Measurements from ENCODE around the gene RAB33B.

The RAB33B gene

DNA sequence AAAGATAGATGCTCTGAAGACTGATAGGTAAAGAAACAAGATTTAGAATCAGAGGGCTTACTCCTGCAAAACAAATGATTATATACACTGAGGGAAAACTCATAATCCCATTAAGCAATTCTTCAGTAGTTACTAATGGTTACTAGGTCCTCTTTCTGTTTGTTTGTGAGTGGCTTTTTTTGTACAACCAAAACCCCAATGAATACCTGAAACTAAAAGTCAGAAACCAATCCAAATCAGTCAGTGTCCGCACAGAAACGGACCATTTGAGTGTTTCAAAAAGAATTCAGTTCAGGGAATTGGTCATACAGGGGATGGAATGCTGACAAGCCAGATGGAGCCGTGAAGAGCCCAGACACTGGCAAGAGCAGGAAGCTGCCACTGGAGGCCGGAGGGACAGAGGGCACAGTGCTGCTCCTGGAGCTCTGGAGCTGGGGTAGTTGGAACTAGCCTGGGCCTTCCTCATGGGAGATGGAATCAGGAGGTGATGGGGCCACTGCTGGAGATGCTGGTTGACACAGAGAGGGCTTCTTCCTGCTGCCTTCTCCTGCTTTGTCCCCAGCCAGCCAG, 70.2 kb downstream of the RAB33B start:
- no peak overlapping the region for H3K27ac ChIP-seq
- no peak for DNase-seq (ENCODE audit: low spot score)
- CTCF ChIA-PET, result no interaction called here
- TF ChIP-seq, protein P1, sequence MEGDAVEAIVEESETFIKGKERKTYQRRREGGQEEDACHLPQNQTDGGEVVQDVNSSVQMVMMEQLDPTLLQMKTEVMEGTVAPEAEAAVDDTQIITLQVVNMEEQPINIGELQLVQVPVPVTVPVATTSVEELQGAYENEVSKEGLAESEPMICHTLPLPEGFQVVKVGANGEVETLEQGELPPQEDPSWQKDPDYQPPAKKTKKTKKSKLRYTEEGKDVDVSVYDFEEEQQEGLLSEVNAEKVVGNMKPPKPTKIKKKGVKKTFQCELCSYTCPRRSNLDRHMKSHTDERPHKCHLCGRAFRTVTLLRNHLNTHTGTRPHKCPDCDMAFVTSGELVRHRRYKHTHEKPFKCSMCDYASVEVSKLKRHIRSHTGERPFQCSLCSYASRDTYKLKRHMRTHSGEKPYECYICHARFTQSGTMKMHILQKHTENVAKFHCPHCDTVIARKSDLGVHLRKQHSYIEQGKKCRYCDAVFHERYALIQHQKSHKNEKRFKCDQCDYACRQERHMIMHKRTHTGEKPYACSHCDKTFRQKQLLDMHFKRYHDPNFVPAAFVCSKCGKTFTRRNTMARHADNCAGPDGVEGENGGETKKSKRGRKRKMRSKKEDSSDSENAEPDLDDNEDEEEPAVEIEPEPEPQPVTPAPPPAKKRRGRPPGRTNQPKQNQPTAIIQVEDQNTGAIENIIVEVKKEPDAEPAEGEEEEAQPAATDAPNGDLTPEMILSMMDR (conservative IDR thresholded peaks at IDR 0.05; ENCODE audit: low read depth), result no peak
- POLR2A ChIA-PET (ENCODE audit: low non-redundant PET), result no interaction called here

DNA sequence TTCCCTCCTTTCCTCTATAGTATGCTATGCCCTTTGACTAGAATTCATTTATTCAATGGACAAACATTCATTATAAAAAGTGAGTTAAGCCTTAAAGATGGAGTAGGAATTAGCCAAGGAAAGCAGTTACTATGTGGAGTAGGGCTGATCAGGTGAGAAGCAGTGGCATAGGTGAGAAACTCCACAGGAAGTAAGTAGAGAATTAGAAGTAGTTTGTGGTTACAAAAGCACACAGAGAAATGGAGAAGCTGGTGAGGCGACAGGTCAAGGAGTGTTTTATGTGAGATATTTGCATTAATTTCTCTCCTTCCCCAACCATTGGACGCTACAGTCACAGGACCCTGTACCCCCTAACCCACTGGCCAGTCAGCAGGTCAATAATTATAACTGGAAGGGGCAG, 71.5 kb downstream of the RAB33B start:
- DNase-seq (ENCODE audit: low spot score), result no peak
- TF ChIP-seq, protein P1 (conservative IDR thresholded peaks at IDR 0.05; ENCODE audit: low read depth), result no peak
- CTCF ChIA-PET, result no interaction called here
- H3K27ac ChIP-seq, result no peak overlapping the region
- POLR2A ChIA-PET (ENCODE audit: low non-redundant PET), result interaction anchor here (0.6 kb wide), 1 partner anchor 348 kb away, joined by 3 read pairs; no protein-coding TSS in a partner anchor

All from RWPE1 (cell line).